ENCODE measurements around the gene TMEM59L.

Gene TMEM59L

GRCh38 chr19:18663940-18664530 is 51.4 kb downstream of the TMEM59L start:
- Mint-ChIP-seq H3K27me3 (no peaks in the 10 kb centered on the region), H3K9me3 (no peaks in the 10 kb centered on the region), H3K4me1 (peaks cover 10% of the 10 kb centered on the region), H3K27ac (ENCODE audit: low read depth) (no peak overlapping the region), H3K4me3 (no peak overlapping the region), H3K36me3 (ENCODE audit: insufficient read depth) (peaks cover 15% of the 10 kb centered on the region)
- DNase-seq (ENCODE audit: low spot score in 2 of 2), result no peak
- no peak for ATAC-seq (replicated peaks; ENCODE audit: extremely low read depth, poor library complexity, severe bottlenecking)

DNA sequence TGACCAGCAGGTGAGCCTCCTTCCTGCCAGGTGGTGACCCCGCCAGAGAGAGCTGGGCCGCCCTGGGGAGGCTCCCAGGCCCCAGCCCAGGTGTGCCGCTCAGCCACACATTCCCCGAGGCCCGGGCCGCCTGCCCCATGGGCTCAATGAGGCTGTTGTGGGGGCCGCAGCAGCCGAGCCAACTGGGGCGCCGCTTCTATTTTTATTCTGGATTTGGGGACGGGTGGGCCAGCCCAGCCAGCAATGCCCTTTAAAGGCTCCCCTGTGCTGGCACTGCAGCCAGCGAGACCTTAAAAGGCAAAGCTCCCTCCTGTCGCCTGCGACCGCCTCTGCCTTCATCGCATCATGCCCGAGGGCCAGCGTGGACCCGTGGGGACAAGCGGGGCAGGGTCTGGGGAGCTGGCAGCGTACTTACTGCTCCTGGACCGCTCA is 53.1 kb downstream of the TMEM59L start:
- H3K36me3 Mint-ChIP-seq (ENCODE audit: insufficient read depth), result peaks cover 20% of the 10 kb centered on the region
- no peaks in the 10 kb centered on the region for H3K27me3 Mint-ChIP-seq
- H3K27ac Mint-ChIP-seq (ENCODE audit: low read depth), result no peak overlapping the region
- H3K4me1 Mint-ChIP-seq, result peaks cover 16% of the 10 kb centered on the region
- no peak overlapping the region for H3K4me3 Mint-ChIP-seq
- H3K9me3 Mint-ChIP-seq, result no peaks in the 10 kb centered on the region
- no peak for ATAC-seq (replicated peaks; ENCODE audit: extremely low read depth, poor library complexity, severe bottlenecking)
- no peak for DNase-seq (ENCODE audit: low spot score in 2 of 2)

DNA sequence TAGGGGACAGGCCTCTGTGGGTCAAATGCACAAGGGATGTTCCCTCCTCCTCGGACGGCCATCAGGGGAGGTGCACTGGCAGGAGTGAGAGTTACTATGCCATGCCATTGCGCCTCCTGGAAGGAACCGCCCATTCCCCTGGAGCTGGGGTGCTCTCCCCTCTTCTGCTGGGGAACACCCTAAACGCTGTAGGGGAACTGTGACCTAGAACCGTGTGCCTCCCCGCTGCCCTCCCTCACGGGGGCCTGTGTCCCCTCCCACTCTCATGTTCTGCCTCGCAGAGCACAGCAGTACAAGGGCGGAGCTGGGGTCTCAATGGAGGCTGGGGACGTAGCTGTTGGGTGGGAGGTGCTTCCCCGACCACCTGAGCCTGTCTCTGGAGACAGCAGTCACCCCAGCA is 53.6 kb downstream of the TMEM59L start:
- no peak overlapping the region for H3K4me3 Mint-ChIP-seq
- ATAC-seq (replicated peaks; ENCODE audit: extremely low read depth, poor library complexity, severe bottlenecking), result no peak
- peaks cover 20% of the 10 kb centered on the region for H3K36me3 Mint-ChIP-seq (ENCODE audit: insufficient read depth)
- no peak for DNase-seq (ENCODE audit: low spot score in 2 of 2)
- peaks cover 11% of the 10 kb centered on the region for H3K4me1 Mint-ChIP-seq
- H3K9me3 Mint-ChIP-seq, result no peaks in the 10 kb centered on the region
- H3K27me3 Mint-ChIP-seq, result no peaks in the 10 kb centered on the region
- H3K27ac Mint-ChIP-seq (ENCODE audit: low read depth), result no peak overlapping the region

DNA sequence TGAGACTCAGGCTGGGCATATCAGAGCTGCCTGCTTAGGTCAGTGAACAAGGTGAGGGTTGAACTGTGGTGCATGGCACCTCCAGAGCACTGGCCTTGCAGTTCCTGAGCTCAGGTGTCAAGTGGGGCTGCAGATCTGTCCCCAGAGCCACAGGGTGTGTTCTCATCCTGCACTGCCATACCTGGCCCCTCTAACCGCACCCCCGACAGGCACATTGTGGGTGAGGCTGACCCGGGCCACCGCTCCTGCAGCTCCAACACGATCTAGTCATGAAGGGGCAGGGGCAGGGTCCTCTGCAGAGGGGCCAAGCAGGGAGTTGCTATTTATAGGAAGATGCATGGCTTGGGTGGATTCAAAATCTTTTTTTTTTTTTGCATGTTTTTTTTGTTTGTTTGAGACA is 54.1 kb downstream of the TMEM59L start:
- peaks cover 8% of the 10 kb centered on the region for H3K4me1 Mint-ChIP-seq
- ATAC-seq (replicated peaks; ENCODE audit: extremely low read depth, poor library complexity, severe bottlenecking), result no peak
- DNase-seq (ENCODE audit: low spot score in 2 of 2), result no peak
- no peak overlapping the region for H3K27ac Mint-ChIP-seq (ENCODE audit: low read depth)
- H3K9me3 Mint-ChIP-seq, result no peaks in the 10 kb centered on the region
- H3K4me3 Mint-ChIP-seq, result no peak overlapping the region
- H3K27me3 Mint-ChIP-seq, result no peaks in the 10 kb centered on the region
- H3K36me3 Mint-ChIP-seq (ENCODE audit: insufficient read depth), result peaks cover 20% of the 10 kb centered on the region

GRCh38 chr19:18667531-18668251 is 55.0 kb downstream of the TMEM59L start:
- Mint-ChIP-seq H3K36me3 (ENCODE audit: insufficient read depth) (peaks cover 20% of the 10 kb centered on the region), H3K4me3 (no peak overlapping the region), H3K4me1 (peaks cover 8% of the 10 kb centered on the region), H3K9me3 (no peaks in the 10 kb centered on the region), H3K27ac (ENCODE audit: low read depth) (no peak overlapping the region), H3K27me3 (no peaks in the 10 kb centered on the region)
- ATAC-seq (replicated peaks; ENCODE audit: extremely low read depth, poor library complexity, severe bottlenecking) (no peak), DNase-seq (ENCODE audit: low spot score in 2 of 2) (no peak)

DNA sequence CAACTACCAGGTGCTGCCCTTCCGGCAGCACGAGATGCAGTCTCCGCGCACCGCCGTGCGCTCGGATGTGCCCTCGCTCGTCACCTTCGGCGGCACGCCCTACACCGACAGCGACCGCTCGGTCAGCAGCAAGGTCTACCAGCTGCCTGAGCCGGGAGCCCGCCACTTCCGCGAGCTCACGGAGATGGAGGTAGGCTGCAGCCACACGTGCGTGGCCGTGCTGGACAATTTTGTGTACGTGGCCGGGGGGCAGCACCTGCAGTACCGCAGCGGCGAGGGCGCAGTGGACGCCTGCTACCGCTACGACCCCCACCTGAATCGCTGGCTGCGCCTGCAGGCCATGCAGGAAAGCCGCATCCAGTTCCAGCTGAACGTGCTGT is 55.6 kb downstream of the TMEM59L start:
- Mint-ChIP-seq H3K4me1 (peaks cover 8% of the 10 kb centered on the region), H3K9me3 (no peaks in the 10 kb centered on the region), H3K27ac (ENCODE audit: low read depth) (no peak overlapping the region), H3K36me3 (ENCODE audit: insufficient read depth) (peaks cover 20% of the 10 kb centered on the region), H3K27me3 (no peaks in the 10 kb centered on the region), H3K4me3 (no peak overlapping the region)
- DNase-seq (ENCODE audit: low spot score in 2 of 2) (no peak), ATAC-seq (replicated peaks; ENCODE audit: extremely low read depth, poor library complexity, severe bottlenecking) (no peak)

DNA sequence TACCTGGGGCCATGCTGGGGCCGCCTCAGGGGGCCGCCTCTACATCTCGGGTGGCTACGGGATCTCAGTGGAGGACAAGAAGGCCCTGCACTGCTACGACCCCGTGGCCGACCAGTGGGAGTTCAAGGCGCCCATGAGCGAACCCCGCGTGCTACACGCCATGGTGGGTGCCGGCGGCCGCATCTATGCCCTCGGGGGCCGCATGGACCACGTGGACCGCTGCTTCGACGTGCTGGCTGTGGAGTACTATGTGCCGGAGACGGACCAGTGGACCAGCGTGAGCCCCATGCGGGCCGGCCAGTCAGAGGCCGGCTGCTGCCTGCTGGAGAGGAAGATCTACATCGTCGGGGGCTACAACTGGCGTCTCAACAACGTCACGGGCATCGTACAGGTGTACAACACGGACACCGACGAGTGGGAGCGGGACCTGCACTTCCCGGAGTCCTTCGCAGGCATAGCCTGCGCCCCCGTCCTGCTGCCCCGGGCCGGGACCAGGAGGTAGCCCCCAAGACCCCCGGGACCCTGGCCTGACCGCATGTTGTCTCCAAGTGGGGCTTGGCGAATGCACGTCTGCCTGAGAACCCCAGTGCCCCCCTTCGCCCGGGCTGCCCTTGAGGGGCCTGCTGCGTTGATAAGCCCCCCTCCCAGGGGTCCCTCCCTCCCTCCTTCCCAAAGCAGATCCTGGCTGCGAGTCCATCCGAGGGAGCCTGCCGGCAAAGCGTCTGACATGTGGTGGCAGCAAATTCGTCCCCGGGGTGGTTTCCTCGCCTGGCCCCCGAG is 56.3 kb downstream of the TMEM59L start:
- H3K27me3 Mint-ChIP-seq, result no peaks in the 10 kb centered on the region
- H3K4me1 Mint-ChIP-seq, result peaks cover 8% of the 10 kb centered on the region
- no peak for ATAC-seq (replicated peaks; ENCODE audit: extremely low read depth, poor library complexity, severe bottlenecking)
- no peak overlapping the region for H3K27ac Mint-ChIP-seq (ENCODE audit: low read depth)
- H3K4me3 Mint-ChIP-seq, result no peak overlapping the region
- peaks cover 20% of the 10 kb centered on the region for H3K36me3 Mint-ChIP-seq (ENCODE audit: insufficient read depth)
- H3K9me3 Mint-ChIP-seq, result no peaks in the 10 kb centered on the region
- no peak for DNase-seq (ENCODE audit: low spot score in 2 of 2)

GRCh38 chr19:18669524-18669817 is 56.8 kb downstream of the TMEM59L start:
- Mint-ChIP-seq H3K4me3 (no peak overlapping the region), H3K4me1 (peaks cover 8% of the 10 kb centered on the region), H3K27me3 (no peaks in the 10 kb centered on the region), H3K9me3 (no peaks in the 10 kb centered on the region), H3K27ac (ENCODE audit: low read depth) (no peak overlapping the region), H3K36me3 (ENCODE audit: insufficient read depth) (peaks cover 18% of the 10 kb centered on the region)
- ATAC-seq (replicated peaks; ENCODE audit: extremely low read depth, poor library complexity, severe bottlenecking) (no peak), DNase-seq (ENCODE audit: low spot score in 2 of 2) (no peak)

DNA sequence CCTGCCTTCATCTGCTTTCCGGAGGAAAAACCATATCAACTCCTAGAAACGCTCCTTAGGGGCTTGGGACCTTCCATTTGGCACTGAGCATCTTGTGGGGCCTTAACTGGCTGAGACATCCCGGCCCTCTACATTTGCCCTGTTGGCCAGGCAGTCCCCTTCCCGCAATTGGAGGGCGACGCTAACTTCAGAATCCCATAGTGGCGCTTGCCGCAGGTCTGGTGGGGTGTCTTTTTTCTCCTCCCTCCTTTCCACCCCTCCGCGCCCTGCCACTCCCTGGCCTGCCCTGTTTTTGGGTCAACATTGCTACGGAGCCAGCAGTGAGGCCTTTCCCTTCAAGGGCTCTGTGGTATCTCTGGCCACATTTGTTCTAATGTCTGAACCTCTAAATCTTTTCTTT is 57.2 kb downstream of the TMEM59L start:
- Mint-ChIP-seq H3K27ac (ENCODE audit: low read depth) (no peak overlapping the region), H3K4me1 (peaks cover 8% of the 10 kb centered on the region), H3K4me3 (no peak overlapping the region), H3K9me3 (no peaks in the 10 kb centered on the region), H3K27me3 (no peaks in the 10 kb centered on the region), H3K36me3 (ENCODE audit: insufficient read depth) (peaks cover 14% of the 10 kb centered on the region)
- no peak for DNase-seq (ENCODE audit: low spot score in 2 of 2)
- ATAC-seq (replicated peaks; ENCODE audit: extremely low read depth, poor library complexity, severe bottlenecking), result no peak

DNA sequence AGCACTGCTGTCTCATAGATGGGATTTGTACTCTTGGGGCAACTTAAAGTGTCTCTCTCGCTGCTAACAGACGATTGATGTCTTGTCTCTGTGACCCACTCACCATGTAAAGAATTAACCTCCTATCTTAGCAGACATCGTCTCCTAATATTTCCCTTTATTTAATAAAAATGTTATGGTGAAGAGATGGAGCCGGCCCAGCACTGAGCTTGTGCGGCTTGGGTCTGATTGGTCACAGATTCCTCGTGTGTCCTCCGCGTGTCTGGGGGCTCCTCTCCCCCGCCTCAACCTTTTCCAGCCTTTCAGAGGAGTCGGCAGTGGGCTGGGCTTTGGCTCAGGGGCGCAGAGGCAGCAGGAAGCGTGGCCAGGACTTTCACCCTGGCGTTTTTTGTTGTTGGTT is 57.6 kb downstream of the TMEM59L start:
- peaks cover 8% of the 10 kb centered on the region for H3K4me1 Mint-ChIP-seq
- DNase-seq (ENCODE audit: low spot score in 2 of 2) (no peak), ATAC-seq (replicated peaks; ENCODE audit: extremely low read depth, poor library complexity, severe bottlenecking) (no peak)
- H3K4me3 Mint-ChIP-seq, result no peak overlapping the region
- H3K27me3 Mint-ChIP-seq, result no peaks in the 10 kb centered on the region
- peaks cover 10% of the 10 kb centered on the region for H3K36me3 Mint-ChIP-seq (ENCODE audit: insufficient read depth)
- H3K9me3 Mint-ChIP-seq, result no peaks in the 10 kb centered on the region
- H3K27ac Mint-ChIP-seq (ENCODE audit: low read depth), result no peak overlapping the region
